GM12801 (cell line): ENCODE data around the gene USH2A.

ENCODE experiments used
- CTCF ChIP-seq: IDR thresholded peaks from one replicate; pipeline ENCODE4 v1.5.1; 2011; ENCODE audit warnings: control low read depth; ENCODE audit not compliant: insufficient read length; ENCODE audit errors: extremely low read depth

The USH2A gene

GRCh38 chr1:216183454-216183853 is 239.8 kb downstream of the USH2A start:
- no peak for TF ChIP-seq CTCF

- TF ChIP-seq CTCF = no peak
Measured at GRCh38 chr1:216183007-216183406, 240.2 kb downstream of the USH2A start.

GRCh38 chr1:216181590-216181989 is 241.7 kb downstream of the USH2A start:
- TF ChIP-seq CTCF = no peak

- TF ChIP-seq CTCF = no peak
Measured at GRCh38 chr1:216178281-216178680, 245.0 kb downstream of the USH2A start.

GRCh38 chr1:216176970-216177369 is 246.3 kb downstream of the USH2A start:
- no peak for TF ChIP-seq CTCF

GRCh38 chr1:216175714-216176113 is 247.5 kb downstream of the USH2A start:
- TF ChIP-seq CTCF = no peak

GRCh38 chr1:216173376-216173995 is 249.8 kb downstream of the USH2A start:
- TF ChIP-seq CTCF = no peak
